ENCODE data around the gene FOXE3. TPM values are rescaled to one million over a fixed set of nuclear protein-coding genes. Genes with fewer than 3 reads are reported as not detected.

The FOXE3 gene
- total and polyA plus RNA-seq, 2 donors (not counting 1 experiment from before 2014, with no cell fraction given): not detected

DNA sequence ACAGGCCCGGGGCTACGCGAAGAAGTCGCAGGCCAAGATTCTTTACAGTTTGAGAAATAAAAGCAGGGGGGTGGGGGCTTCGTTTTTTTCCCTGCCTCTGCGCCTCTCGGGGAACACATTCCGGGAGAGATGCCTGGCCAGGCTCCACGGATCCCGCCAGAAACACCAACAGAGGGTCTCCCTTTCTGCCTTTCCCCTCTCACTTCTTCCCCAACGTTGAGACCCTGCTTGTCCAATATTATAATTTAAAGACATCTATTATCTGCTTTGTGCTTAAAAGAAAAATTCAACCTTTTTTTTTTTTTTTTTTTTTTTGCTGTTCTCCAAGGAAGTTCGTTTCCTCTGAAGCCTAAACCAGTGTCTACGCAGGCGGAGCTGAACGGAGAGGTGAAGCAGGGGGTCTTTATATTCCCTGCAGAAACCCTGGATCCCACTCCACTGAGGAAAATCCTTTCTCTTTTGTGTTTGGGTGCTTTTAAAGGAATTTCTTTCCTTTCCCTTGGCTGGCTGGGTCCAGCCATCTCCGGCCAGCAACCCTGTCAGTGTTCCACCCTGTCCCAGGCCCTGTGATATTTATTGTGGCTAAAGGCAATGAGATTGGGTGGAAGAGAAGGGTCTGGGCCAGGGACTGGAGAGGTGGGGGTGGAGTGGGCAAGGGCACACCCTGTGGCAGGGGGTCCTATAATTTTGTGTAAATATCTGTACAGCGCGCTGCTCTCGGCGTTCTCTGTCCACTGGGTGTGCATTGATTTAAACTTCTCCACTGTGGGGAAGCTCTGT is 23.9 kb downstream of the FOXE3 start:
- Histone ChIP-seq H3K9me3 (ENCODE audit: control insufficient read depth, insufficient read depth, low read depth, low read length) (no peaks in the 10 kb centered on the region), H3K4me3 (replicated peaks in 1 of 4; ENCODE audit: control extremely low read depth in 1 of 4, insufficient read depth in 1 of 4, low read depth in 3 of 4, low read length in 4 of 4) (no peak overlapping the region), H3K4me1 (ENCODE audit: control insufficient read depth, extremely low read depth, insufficient read depth, low read length) (no peaks in the 10 kb centered on the region), H4K20me1 (ENCODE audit: control insufficient read depth, extremely low read depth, insufficient read depth, low read length) (no peaks in the 10 kb centered on the region), H3K36me3 (ENCODE audit: control insufficient read depth, insufficient read depth, low read length) (no peaks in the 10 kb centered on the region), H2AFZ (ENCODE audit: low read length) (no peak overlapping the region), H3K9ac (ENCODE audit: insufficient read depth, low read length) (no peak overlapping the region), H3K27ac (ENCODE audit: insufficient read depth, low read length) (no peak overlapping the region), H3K4me2 (ENCODE audit: extremely low read depth, insufficient read depth, low read length) (no peak overlapping the region), H3K79me2 (ENCODE audit: control insufficient read depth, insufficient read depth, low read length) (no peaks in the 10 kb centered on the region), H3K27me3 (ENCODE audit: control insufficient read depth, insufficient read depth, low read length) (peaks cover 18% of the 10 kb centered on the region)
- TF ChIP-seq EZH2 (IDR thresholded peaks at IDR 0.05; ENCODE audit: low read length, missing control alignments): no peak
- no peak for TF ChIP-seq CTCF (conservative IDR thresholded peaks at IDR 0.05 in 1 of 2, IDR thresholded peaks at IDR 0.05 in 1 of 2; ENCODE audit: low read depth in 1 of 2, low read length in 2 of 2)
- no peak for DNase-seq (ENCODE audit: low read depth in 2 of 2)

DNA sequence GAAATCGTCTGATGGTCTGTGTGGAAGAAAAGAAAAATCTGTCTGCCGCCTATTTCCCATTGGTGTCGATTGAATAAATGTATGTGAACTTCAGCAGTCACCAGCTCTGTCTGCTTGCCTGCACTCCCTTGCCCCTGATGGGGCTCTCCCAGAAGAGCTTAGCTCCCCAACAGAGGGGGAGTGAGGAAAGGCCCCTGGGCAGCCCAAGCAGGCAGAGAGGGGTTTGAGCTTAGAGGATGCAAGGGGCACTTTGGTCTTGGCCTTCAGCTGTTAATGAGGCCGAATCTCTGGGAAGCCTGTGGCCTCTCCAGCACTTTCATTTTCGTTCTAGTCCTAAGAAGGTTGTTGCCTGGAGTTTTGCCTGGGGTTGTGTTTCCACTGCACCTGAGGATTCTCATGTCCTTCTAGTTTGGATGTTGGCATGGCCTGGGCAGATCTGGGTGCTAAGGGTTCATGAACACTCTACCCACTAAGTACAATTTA is 24.6 kb downstream of the FOXE3 start:
- no peak for DNase-seq (ENCODE audit: low read depth in 2 of 2)
- H3K27ac ChIP-seq (ENCODE audit: insufficient read depth, low read length): no peak overlapping the region

More for the DNA sequence above, 24.6 kb downstream of the FOXE3 start:
- Histone ChIP-seq H3K9me3 (ENCODE audit: control insufficient read depth, insufficient read depth, low read depth, low read length) (no peaks in the 10 kb centered on the region), H3K4me1 (ENCODE audit: control insufficient read depth, extremely low read depth, insufficient read depth, low read length) (no peaks in the 10 kb centered on the region), H3K36me3 (ENCODE audit: control insufficient read depth, insufficient read depth, low read length) (no peaks in the 10 kb centered on the region), H4K20me1 (ENCODE audit: control insufficient read depth, extremely low read depth, insufficient read depth, low read length) (no peaks in the 10 kb centered on the region), H2AFZ (ENCODE audit: low read length) (no peak overlapping the region), H3K4me3 (replicated peaks in 1 of 4; ENCODE audit: control extremely low read depth in 1 of 4, insufficient read depth in 1 of 4, low read depth in 3 of 4, low read length in 4 of 4) (peak overlapping the region in 1 of 4 experiments; percentile 31), H3K9ac (ENCODE audit: insufficient read depth, low read length) (no peak overlapping the region), H3K4me2 (ENCODE audit: extremely low read depth, insufficient read depth, low read length) (no peak overlapping the region), H3K79me2 (ENCODE audit: control insufficient read depth, insufficient read depth, low read length) (no peaks in the 10 kb centered on the region), H3K27me3 (ENCODE audit: control insufficient read depth, insufficient read depth, low read length) (peaks cover 23% of the 10 kb centered on the region)
- TF ChIP-seq EZH2 (IDR thresholded peaks at IDR 0.05; ENCODE audit: low read length, missing control alignments) (no peak), CTCF (conservative IDR thresholded peaks at IDR 0.05 in 1 of 2, IDR thresholded peaks at IDR 0.05 in 1 of 2; ENCODE audit: low read depth in 1 of 2, low read length in 2 of 2) (no peak)

Data from fibroblast of lung (primary cell).